ENCODE results near the gene CXCL17.

DNA sequence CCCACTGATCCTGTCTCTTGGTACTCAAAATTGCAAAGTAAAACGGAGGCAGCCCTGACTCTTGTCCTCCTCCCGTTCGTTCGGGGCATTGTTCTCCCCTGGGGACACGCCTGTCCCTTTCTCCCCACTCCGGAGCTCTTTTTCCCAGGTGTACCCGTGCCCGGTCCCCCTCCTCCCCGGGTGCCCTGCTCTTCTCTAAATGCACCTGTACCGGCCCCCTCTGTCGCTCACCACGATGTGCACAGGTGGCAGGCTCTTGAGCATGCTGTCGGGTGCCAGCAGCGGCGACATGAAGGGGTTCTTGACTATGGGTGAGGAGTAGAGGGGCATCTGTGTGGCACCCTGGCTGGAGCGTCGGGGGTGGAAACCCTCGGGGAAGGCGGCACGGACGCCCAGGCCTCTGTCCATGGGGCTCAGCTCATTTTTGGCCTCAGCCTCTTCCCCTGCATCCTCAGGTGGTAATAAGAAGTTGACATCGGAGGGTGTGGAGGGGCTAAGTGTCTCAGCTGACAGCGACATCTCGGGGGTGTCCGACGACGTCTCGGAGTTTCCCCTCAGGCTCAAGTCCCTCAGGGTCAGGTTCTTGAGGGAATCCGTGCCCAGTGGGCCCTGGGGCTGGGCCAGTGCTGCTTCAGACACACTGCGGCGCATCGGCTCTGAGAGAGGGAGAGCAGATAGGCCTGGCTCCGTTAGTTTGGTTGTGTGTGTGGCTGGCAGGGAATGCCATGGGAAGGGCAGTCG lies 40.2 kb downstream of the CXCL17 start:
- TF ChIP-seq, protein P1, sequence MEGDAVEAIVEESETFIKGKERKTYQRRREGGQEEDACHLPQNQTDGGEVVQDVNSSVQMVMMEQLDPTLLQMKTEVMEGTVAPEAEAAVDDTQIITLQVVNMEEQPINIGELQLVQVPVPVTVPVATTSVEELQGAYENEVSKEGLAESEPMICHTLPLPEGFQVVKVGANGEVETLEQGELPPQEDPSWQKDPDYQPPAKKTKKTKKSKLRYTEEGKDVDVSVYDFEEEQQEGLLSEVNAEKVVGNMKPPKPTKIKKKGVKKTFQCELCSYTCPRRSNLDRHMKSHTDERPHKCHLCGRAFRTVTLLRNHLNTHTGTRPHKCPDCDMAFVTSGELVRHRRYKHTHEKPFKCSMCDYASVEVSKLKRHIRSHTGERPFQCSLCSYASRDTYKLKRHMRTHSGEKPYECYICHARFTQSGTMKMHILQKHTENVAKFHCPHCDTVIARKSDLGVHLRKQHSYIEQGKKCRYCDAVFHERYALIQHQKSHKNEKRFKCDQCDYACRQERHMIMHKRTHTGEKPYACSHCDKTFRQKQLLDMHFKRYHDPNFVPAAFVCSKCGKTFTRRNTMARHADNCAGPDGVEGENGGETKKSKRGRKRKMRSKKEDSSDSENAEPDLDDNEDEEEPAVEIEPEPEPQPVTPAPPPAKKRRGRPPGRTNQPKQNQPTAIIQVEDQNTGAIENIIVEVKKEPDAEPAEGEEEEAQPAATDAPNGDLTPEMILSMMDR (IDR thresholded peaks at IDR 0.05) = no peak
- TF ChIP-seq EZH2 (IDR thresholded peaks at IDR 0.05; ENCODE audit: borderline replicate concordance, insufficient read depth, low read depth, low read length, poor library complexity, severe bottlenecking) = no peak
